ENCODE data around the gene IRF2.

DNA sequence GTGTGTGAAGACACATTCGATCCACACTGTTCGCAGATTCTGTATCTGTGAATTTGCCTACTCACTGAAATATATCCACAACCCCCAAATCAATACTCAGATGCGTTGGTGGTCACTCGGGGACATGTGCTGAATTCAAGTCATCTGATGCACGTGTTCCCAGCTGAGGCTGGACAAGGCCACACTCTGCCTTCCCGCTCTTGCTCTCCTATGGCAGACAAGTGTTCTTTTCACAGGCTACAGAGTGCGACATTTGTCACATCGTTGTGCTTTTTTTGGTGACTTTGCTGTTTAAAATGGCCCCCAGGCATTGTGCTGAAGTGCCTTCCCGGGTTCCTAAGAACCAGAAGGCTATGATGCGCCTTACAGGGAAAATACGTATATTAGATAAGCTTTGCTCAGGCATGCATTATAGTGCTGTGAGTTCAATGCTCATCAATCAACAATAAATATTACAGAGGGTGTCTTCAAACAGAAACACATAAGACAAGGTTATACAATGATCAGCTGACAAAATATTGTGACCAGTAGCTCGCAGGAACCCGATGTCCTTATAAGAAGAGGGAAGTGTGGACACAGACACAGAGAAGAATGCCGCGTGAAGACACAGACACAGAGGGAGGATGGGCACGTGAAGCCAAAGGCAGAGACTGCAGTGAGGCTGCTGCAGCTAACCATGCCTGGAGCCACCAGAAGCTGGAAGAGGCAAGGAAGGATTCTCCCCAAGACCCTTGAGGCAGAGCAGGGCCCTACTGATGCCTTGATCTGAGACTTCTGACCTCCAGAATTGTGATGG, 42.0 kb downstream of the IRF2 start:
- no peak for TF ChIP-seq POLR2A (IDR thresholded peaks at IDR 0.05; ENCODE audit: low read depth, low read length)
- TF ChIP-seq POU2F2 (IDR thresholded peaks at IDR 0.05; ENCODE audit: low read depth, low read length), result no peak

Data from GM12891 (cell line).